H1 (cell line): ENCODE results near the gene STIL. TPM values are rescaled to one million over a fixed set of nuclear protein-coding genes. Genes with fewer than 3 reads are reported as not detected.

ENCODE experiments used
- CTCF ChIA-PET: fragments of 300-600 bp; sonication (Branson Sonifier 250); formaldehyde crosslinking; loops from one replicate; lab custom pipeline; 2021; ENCODE audit not compliant: partially characterized antibody; lab: Charles Lee
- POLR2A ChIA-PET: fragments of 300-600 bp; sonication (Branson Sonifier 250); formaldehyde crosslinking; loops from one replicate; lab custom pipeline; 2021; ENCODE audit warnings: inconsistent platforms; ENCODE audit not compliant: partially characterized antibody; lab: Charles Lee
- DNase-seq, 2 experiments: peaks; one replicate each; pipeline versions ENCODE4 v3.0.0 to v3.0.0-alpha.2; 2010 to 2022; ENCODE audit warnings: low spot score in 2 of 2, low read depth in 1 of 2, mixed read lengths in 1 of 2
- FAIRE-seq: peaks from 2 replicates; lab custom pipeline; 2011; peaks lifted over from hg19 to GRCh38; lab: Jason Lieb, UNC
- H2AFZ ChIP-seq: 2 replicates; pipeline ENCODE4 v1.8.1; 2012; ENCODE audit warnings: low read length, inconsistent platforms
- H2AK5ac ChIP-seq: 2 replicates; pipeline ENCODE4 v1.6.1; 2013; ENCODE audit warnings: low read depth, low read length
- H2BK120ac ChIP-seq: replicated peaks from 2 replicates; pipeline ENCODE3; 2013; ENCODE audit warnings: low read depth, low read length, inconsistent platforms
- H2BK12ac ChIP-seq: 2 replicates; pipeline ENCODE4 v1.6.1; 2013; ENCODE audit warnings: low read depth, low read length
- H2BK15ac ChIP-seq: 2 replicates; pipeline ENCODE4 v1.6.1; 2013; ENCODE audit warnings: low read length
- H2BK20ac ChIP-seq: 2 replicates; pipeline ENCODE4 v1.6.1; 2013; ENCODE audit warnings: low read length
- H2BK5ac ChIP-seq: 2 replicates; pipeline ENCODE4 v1.6.1; 2013; ENCODE audit warnings: low read depth, low read length
- H3K14ac ChIP-seq: 2 replicates; pipeline ENCODE4 v1.6.1; 2013; ENCODE audit warnings: inconsistent platforms; ENCODE audit not compliant: insufficient read length
- H3K18ac ChIP-seq: 2 replicates; pipeline ENCODE4 v1.6.1; 2013; ENCODE audit warnings: low read length; ENCODE audit errors: extremely low read depth
- H3K23ac ChIP-seq: 2 replicates; pipeline ENCODE4 v1.6.1; 2013; ENCODE audit warnings: inconsistent platforms; ENCODE audit not compliant: insufficient read length
- H3K23me2 ChIP-seq: 2 replicates; pipeline ENCODE4 v1.6.1; 2013; ENCODE audit warnings: low read depth, low read length
- H3K27ac ChIP-seq: 2 replicates; pipeline ENCODE4 v1.6.1; 2011; ENCODE audit warnings: low read depth, low read length, inconsistent platforms
- H3K27me3 ChIP-seq, 4 experiments: replicated peaks in 1 of 4; 1 replicate in 1 of 4; 2 replicates in 3 of 4; pipeline versions ENCODE4 v1.6.1 to v1.8.1; 2011 to 2013; ENCODE audit warnings: low read length in 3 of 4, mild to moderate bottlenecking in 3 of 4, inconsistent platforms in 2 of 4, mixed read lengths in 2 of 4, moderate library complexity in 1 of 4; ENCODE audit not compliant: control insufficient read depth in 3 of 4, insufficient read depth in 3 of 4; ENCODE audit errors: extremely low read depth in 1 of 4
- H3K36me3 ChIP-seq, 4 experiments: 2 replicates each; pipeline versions ENCODE4 v1.6.1 to v1.8.1; 2011 to 2013; ENCODE audit warnings: mild to moderate bottlenecking in 4 of 4, low read length in 3 of 4, moderate library complexity in 2 of 4, control low read depth in 1 of 4, inconsistent platforms in 1 of 4; ENCODE audit not compliant: insufficient read depth in 4 of 4, control insufficient read depth in 2 of 4
- H3K4ac ChIP-seq: replicated peaks from 2 replicates; pipeline ENCODE3; 2013; ENCODE audit warnings: low read length, low read depth, mixed read lengths, inconsistent platforms; ENCODE audit not compliant: insufficient read length
- H3K4me1 ChIP-seq, 4 experiments: replicated peaks in 1 of 4; 1 replicate in 1 of 4; 2 replicates in 3 of 4; pipeline versions ENCODE4 v1.6.1 to v1.8.1; 2011 to 2013; ENCODE audit warnings: low read length in 3 of 4, inconsistent platforms in 2 of 4, mixed read lengths in 1 of 4; ENCODE audit not compliant: insufficient read depth in 4 of 4, control insufficient read depth in 3 of 4
- H3K4me2 ChIP-seq, 2 experiments: 2 replicates each; pipeline versions ENCODE4 v1.6.1 to v1.8.1; 2011 to 2013; ENCODE audit warnings: low read depth in 2 of 2, low read length in 2 of 2, control low read depth in 1 of 2, inconsistent platforms in 1 of 2, mild to moderate bottlenecking in 1 of 2; ENCODE audit not compliant: insufficient read depth in 1 of 2
- H3K4me3 ChIP-seq, 4 experiments: fragments of 200-600, 300-600 bp in 1 of 4; sonication (generic), shearing (Covaris generic), sonication (Bioruptor Twin) in 1 of 4; 2 replicates each; pipeline versions ENCODE4 v1.5.1 to v1.8.1; 2011 to 2016; ENCODE audit warnings: low read length in 4 of 4, low read depth in 3 of 4, control low read depth in 2 of 4, inconsistent platforms in 2 of 4, mild to moderate bottlenecking in 2 of 4, mixed read lengths in 1 of 4, moderate library complexity in 1 of 4; ENCODE audit not compliant: insufficient read depth in 2 of 4; ENCODE audit errors: extremely low read depth in 1 of 4
- H3K56ac ChIP-seq: replicated peaks from 2 replicates; pipeline ENCODE3; 2013; ENCODE audit warnings: low read depth, mild to moderate bottlenecking, mixed read lengths, low read length, inconsistent platforms; ENCODE audit not compliant: insufficient read length
- H3K79me1 ChIP-seq: 2 replicates; pipeline ENCODE4 v1.6.1; 2013; ENCODE audit warnings: low read depth, low read length, control low read depth
- H3K79me2 ChIP-seq, 2 experiments: 2 replicates each; pipeline versions ENCODE4 v1.6.1 to v1.8.1; 2012 to 2013; ENCODE audit warnings: low read length in 2 of 2, mild to moderate bottlenecking in 2 of 2, inconsistent platforms in 1 of 2; ENCODE audit not compliant: insufficient read depth in 2 of 2, control insufficient read depth in 1 of 2
- H3K9ac ChIP-seq, 4 experiments: replicated peaks in 1 of 4; 1 replicate in 1 of 4; 2 replicates in 3 of 4; pipeline versions ENCODE4 v1.6.1 to v1.8.1; 2011 to 2013; ENCODE audit warnings: low read depth in 3 of 4, low read length in 3 of 4, control low read depth in 2 of 4, mild to moderate bottlenecking in 2 of 4, moderate library complexity in 2 of 4, inconsistent platforms in 1 of 4; ENCODE audit errors: extremely low read depth in 1 of 4
- H3K9me3 ChIP-seq, 2 experiments: 2 replicates each; pipeline versions ENCODE4 v1.6.1 to v1.8.1; 2012 to 2013; ENCODE audit warnings: mild to moderate bottlenecking in 2 of 2, moderate library complexity in 2 of 2, control low read depth in 1 of 2, inconsistent platforms in 1 of 2, low read depth in 1 of 2, low read length in 1 of 2, mixed read lengths in 1 of 2; ENCODE audit not compliant: insufficient read depth in 2 of 2
- H4K20me1 ChIP-seq, 2 experiments: replicated peaks in 1 of 2; 2 replicates each; pipeline versions ENCODE3 to v1.8.1; 2011 to 2013; ENCODE audit warnings: inconsistent platforms in 2 of 2, low read length in 2 of 2, mild to moderate bottlenecking in 1 of 2; ENCODE audit not compliant: insufficient read depth in 2 of 2, control insufficient read depth in 1 of 2
- H4K5ac ChIP-seq: 2 replicates; pipeline ENCODE4 v1.6.1; 2013; ENCODE audit warnings: low read length, low read depth, mixed read lengths, inconsistent platforms; ENCODE audit not compliant: insufficient read length
- H4K8ac ChIP-seq: 2 replicates; pipeline ENCODE4 v1.8.0; 2013; ENCODE audit warnings: mild to moderate bottlenecking, moderate library complexity, low read length, inconsistent platforms; ENCODE audit not compliant: insufficient read depth; ENCODE audit errors: extremely low read depth
- H4K91ac ChIP-seq: replicated peaks from 2 replicates; pipeline ENCODE3; 2013; ENCODE audit warnings: low read length, mixed read lengths, inconsistent platforms; ENCODE audit not compliant: insufficient read length
- BRCA1 ChIP-seq: IDR thresholded peaks from 2 replicates; pipeline ENCODE4 v1.6.1; 2012; ENCODE audit warnings: low read depth, low read length, improper control_type of control experiment
- EZH2 ChIP-seq: fragments of 200-600 bp; sonication (generic); IDR thresholded peaks from 2 replicates; pipeline ENCODE4 v1.7.1; 2012; ENCODE audit warnings: low read depth, mild to moderate bottlenecking, moderate library complexity, low read length, inconsistent platforms; ENCODE audit not compliant: severe bottlenecking
- POU5F1 ChIP-seq: IDR thresholded peaks from 2 replicates; pipeline ENCODE4 v1.6.1; 2011; ENCODE audit warnings: low read depth, mild to moderate bottlenecking, low read length, moderate library complexity
- TBP ChIP-seq: IDR thresholded peaks from 2 replicates; pipeline ENCODE4 v1.6.1; 2011; ENCODE audit warnings: low read depth, low read length, improper control_type of control experiment
- WGBS, 2 experiments: shearing (Covaris generic) in 1 of 2; methylation state at CpG; one replicate each; pipeline versions ENCODE4 v1.1.6 to v1.1.7; 2013 to 2015; ENCODE audit warnings: low lambda C conversion rate in 2 of 2, mixed read lengths in 2 of 2, inconsistent platforms in 1 of 2, low coverage in 1 of 2, missing lambda C conversion rate in 1 of 2; ENCODE audit not compliant: insufficient replicate concordance in 2 of 2, insufficient coverage in 1 of 2, insufficient read length in 1 of 2; ENCODE audit errors: extremely low coverage in 1 of 2, missing lambda C conversion rate in 1 of 2; 5-methylcytosine and 5-hydroxymethylcytosine counted together
- polyA plus RNA-seq, 7 experiments: library from polyadenylated mRNA; depleted of rRNA in 3 of 7; stranded (reverse) in 5 of 7; unstranded in 2 of 7; fragments of >200 nt in 5 of 7; fragments of 200-250 nt in 2 of 7; gene quantifications; 1 replicate in 5 of 7; 2 replicates in 1 of 7; 4 replicates in 1 of 7; pipeline versions ENCODE4 v1.2.1 to v1.2.3, GENCODE V29; 2011 to 2013; ENCODE audit warnings: missing spikeins in 2 of 7, mixed read lengths in 2 of 7
- total RNA-seq: library from RNA; stranded (reverse); fragmentation: NEBNext Ultra II Directional; extraction: Animal tissue kit (Norgen Biotek cat#: 25700); gene quantifications from 2 replicates; pipeline ENCODE4 v1.2.1, GENCODE V29; 2021
- TF ChIP-seq, protein P1 (sequence below): IDR thresholded peaks from 2 replicates; pipeline ENCODE4 v1.6.1; 2012; ENCODE audit warnings: inconsistent platforms

STIL gene
- total and polyA plus RNA-seq, 2 of the 8 experiments (the other 6 are each of a cell fraction or from before 2014, with no cell fraction given) = 13.6 to 25.1 TPM

DNA sequence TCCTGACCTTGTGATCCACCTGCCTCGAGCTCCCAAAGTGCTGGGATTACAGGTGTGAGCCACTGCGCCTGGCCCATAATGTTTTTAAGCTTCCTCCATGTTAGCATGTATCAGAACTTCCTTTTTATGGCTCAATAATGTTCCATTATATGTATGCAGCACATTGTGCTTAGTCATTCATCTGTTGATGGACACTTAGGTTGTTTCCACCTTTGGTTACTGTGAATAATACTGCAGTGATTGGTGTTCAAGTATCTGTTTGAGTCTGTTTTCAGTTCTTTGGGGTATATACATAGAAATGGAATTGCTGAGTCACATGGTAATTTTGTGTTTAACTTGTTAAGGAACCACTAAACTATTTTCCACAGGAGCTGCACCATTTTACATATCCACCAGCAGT, 37.4 kb upstream of the STIL start:
- Histone ChIP-seq H2BK12ac (no peak overlapping the region), H3K4me1 (no peaks in the 10 kb centered on the region), H3K9ac (no peak overlapping the region), H3K27ac (no peak overlapping the region), H4K8ac (no peak overlapping the region), H3K23ac (no peak overlapping the region), H4K5ac (no peak overlapping the region), H3K79me2 (no peaks in the 10 kb centered on the region), H4K20me1 (no peaks in the 10 kb centered on the region), H3K14ac (no peak overlapping the region), H3K18ac (no peak overlapping the region), H3K36me3 (no peaks in the 10 kb centered on the region), H2AFZ (no peak overlapping the region), H3K23me2 (no peaks in the 10 kb centered on the region), H2BK20ac (no peak overlapping the region), H3K4me2 (no peak overlapping the region), H3K4me3 (no peak overlapping the region), H4K91ac (no peak overlapping the region), H3K56ac (no peak overlapping the region), H3K79me1 (no peaks in the 10 kb centered on the region), H3K27me3 (no peaks in the 10 kb centered on the region), H3K9me3 (no peaks in the 10 kb centered on the region), H2BK15ac (no peak overlapping the region), H3K4ac (no peak overlapping the region), H2BK5ac (no peak overlapping the region), H2BK120ac (no peak overlapping the region), H2AK5ac (no peak overlapping the region)
- CTCF ChIA-PET = interaction anchor here (2.1 kb wide), 1 partner anchor 12 kb away, joined by 6 read pairs; no protein-coding TSS in a partner anchor
- DNase-seq (no peak), FAIRE-seq (no peak)
- 94% methylated on average over 2 of the region's 2 CpGs; no CpG with 5 or more reads in 1 of the 2 experiments for WGBS, 2 experiments
- POLR2A ChIA-PET = no interaction called here
- TF ChIP-seq EZH2 = no peak
- no peak for TF ChIP-seq POU5F1
- no peak for TF ChIP-seq TBP
- TF ChIP-seq, protein P1, sequence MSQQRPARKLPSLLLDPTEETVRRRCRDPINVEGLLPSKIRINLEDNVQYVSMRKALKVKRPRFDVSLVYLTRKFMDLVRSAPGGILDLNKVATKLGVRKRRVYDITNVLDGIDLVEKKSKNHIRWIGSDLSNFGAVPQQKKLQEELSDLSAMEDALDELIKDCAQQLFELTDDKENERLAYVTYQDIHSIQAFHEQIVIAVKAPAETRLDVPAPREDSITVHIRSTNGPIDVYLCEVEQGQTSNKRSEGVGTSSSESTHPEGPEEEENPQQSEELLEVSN = no peak
- TF ChIP-seq BRCA1 = no peak
